Fibroblast of villous mesenchyme (primary cell): ENCODE data around the gene ATG14. TPM values are rescaled to one million over a fixed set of nuclear protein-coding genes. Genes with fewer than 3 reads are reported as not detected.
"Not testable (repeated sequence)": the region's sequence is repeated elsewhere in the genome, so short reads cannot be mapped to it uniquely, and the experiment has no call there.

Experiments
- DNase-seq: peaks from one replicate; pipeline ENCODE4 v3.0.0-alpha.2; 2010; ENCODE audit warnings: low read depth
- H3K4me3 ChIP-seq: 2 replicates; pipeline ENCODE4 v1.5.1; 2011; ENCODE audit warnings: low read depth, mild to moderate bottlenecking, low read length
- total RNA-seq: library from RNA; depleted of rRNA; stranded (reverse); fragments of >200 nt; gene quantifications from 2 replicates; pipeline ENCODE4 v1.2.3, GENCODE V29; 2012
- TF ChIP-seq, protein P1 (sequence below): IDR thresholded peaks from 2 replicates; pipeline ENCODE4 v1.5.1; 2012; ENCODE audit warnings: low read depth, mild to moderate bottlenecking, low read length; ENCODE audit not compliant: insufficient read depth

The ATG14 gene
- total RNA-seq, 1 donor = 14.7 TPM

GRCh38 chr14:55425091-55425490, 13.5 kb upstream of the ATG14 start:
- TF ChIP-seq, protein P1, sequence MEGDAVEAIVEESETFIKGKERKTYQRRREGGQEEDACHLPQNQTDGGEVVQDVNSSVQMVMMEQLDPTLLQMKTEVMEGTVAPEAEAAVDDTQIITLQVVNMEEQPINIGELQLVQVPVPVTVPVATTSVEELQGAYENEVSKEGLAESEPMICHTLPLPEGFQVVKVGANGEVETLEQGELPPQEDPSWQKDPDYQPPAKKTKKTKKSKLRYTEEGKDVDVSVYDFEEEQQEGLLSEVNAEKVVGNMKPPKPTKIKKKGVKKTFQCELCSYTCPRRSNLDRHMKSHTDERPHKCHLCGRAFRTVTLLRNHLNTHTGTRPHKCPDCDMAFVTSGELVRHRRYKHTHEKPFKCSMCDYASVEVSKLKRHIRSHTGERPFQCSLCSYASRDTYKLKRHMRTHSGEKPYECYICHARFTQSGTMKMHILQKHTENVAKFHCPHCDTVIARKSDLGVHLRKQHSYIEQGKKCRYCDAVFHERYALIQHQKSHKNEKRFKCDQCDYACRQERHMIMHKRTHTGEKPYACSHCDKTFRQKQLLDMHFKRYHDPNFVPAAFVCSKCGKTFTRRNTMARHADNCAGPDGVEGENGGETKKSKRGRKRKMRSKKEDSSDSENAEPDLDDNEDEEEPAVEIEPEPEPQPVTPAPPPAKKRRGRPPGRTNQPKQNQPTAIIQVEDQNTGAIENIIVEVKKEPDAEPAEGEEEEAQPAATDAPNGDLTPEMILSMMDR = no peak
- DNase-seq = no peak
- no peak overlapping the region for H3K4me3 ChIP-seq

GRCh38 chr14:55423969-55424368, 12.3 kb upstream of the ATG14 start:
- DNase-seq = no peak
- no peak overlapping the region for H3K4me3 ChIP-seq
- TF ChIP-seq, protein P1 = no peak

GRCh38 chr14:55422338-55422737, 10.7 kb upstream of the ATG14 start:
- not testable (repeated sequence) for H3K4me3 ChIP-seq, DNase-seq

GRCh38 chr14:55419663-55420062, 8.0 kb upstream of the ATG14 start:
- no peak for DNase-seq

GRCh38 chr14:55418411-55418810, 6.8 kb upstream of the ATG14 start:
- TF ChIP-seq, protein P1 = no peak
- no peak for DNase-seq
- H3K4me3 ChIP-seq = no peak overlapping the region

More at GRCh38 chr14:55419663-55420062, 8.0 kb upstream of the ATG14 start:
- TF ChIP-seq, protein P1 = no peak
- no peak overlapping the region for H3K4me3 ChIP-seq

DNA sequence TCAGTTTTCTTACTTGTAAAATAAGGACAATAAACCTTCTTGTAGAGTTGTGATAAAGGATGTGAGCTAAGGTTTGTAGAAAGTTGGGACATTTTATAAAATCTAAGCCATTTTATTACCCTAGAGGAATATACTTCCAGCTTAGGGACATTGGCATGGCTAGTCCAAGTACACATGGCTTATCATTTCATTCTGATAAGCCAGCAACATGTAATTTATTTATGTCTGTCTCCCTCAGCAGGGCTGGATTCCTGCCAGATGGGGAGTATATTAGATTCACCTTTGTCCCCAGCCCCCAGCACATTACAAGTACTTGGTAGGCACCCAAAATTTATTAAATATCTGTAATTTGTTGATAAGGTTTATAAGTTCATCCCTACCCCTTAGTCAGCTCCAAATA, 6.3 kb upstream of the ATG14 start:
- no peak for DNase-seq
- no peak overlapping the region for H3K4me3 ChIP-seq
- TF ChIP-seq, protein P1 = no peak

- TF ChIP-seq, protein P1 = peak; percentile 53
- no peak for DNase-seq
Observed at GRCh38 chr14:55416866-55417265, 5.2 kb upstream of the ATG14 start.

More at GRCh38 chr14:55416866-55417265, 5.2 kb upstream of the ATG14 start:
- H3K4me3 ChIP-seq = no peak overlapping the region
